Left ventricle myocardium inferior (tissue), 1 donor: Measurements from ENCODE around the gene NEB. TPM values are rescaled to one million over a fixed set of nuclear protein-coding genes. Genes with fewer than 3 reads are reported as not detected.
"Not testable (repeated sequence)": the region's sequence is repeated elsewhere in the genome, so short reads cannot be mapped to it uniquely, and the experiment has no call there.

ENCODE experiments used
- DNase-seq: peaks from one replicate; pipeline ENCODE4 v3.0.0-alpha.2; 2020
- H3K27ac ChIP-seq: fragments of 200-600 bp; replicated peaks from 2 replicates; pipeline ENCODE4 v1.8.0; 2021
- H3K27me3 ChIP-seq: fragments of 200-600 bp; 2 replicates; pipeline ENCODE4 v1.8.0; 2021; ENCODE audit warnings: low read depth
- H3K36me3 ChIP-seq: fragments of 200-600 bp; 2 replicates; pipeline ENCODE4 v1.8.0; 2021
- H3K4me1 ChIP-seq: fragments of 200-600 bp; 2 replicates; pipeline ENCODE4 v1.8.0; 2021
- H3K4me3 ChIP-seq: fragments of 200-600 bp; 2 replicates; pipeline ENCODE4 v1.8.0; 2021; ENCODE audit warnings: mild to moderate bottlenecking, moderate library complexity
- H3K9me3 ChIP-seq: fragments of 200-600 bp; replicated peaks from 2 replicates; pipeline ENCODE4 v1.8.0; 2021
- intact Hi-C: fragments of 100-400 bp; cut with micrococcal nuclease; formaldehyde crosslinking; loops from one replicate; pipeline ENCODE4 v1.11.0; 2022
- total RNA-seq: library from RNA; stranded (reverse); fragmentation: NEBNext Ultra II Directional; extraction: Animal tissue kit (Norgen Biotek cat#: 25700); gene quantifications from one replicate; pipeline ENCODE4 v1.2.1, GENCODE V29; 2021
- TF ChIP-seq, protein P1 (sequence below): fragments of 200-600 bp; IDR thresholded peaks from 2 replicates; pipeline ENCODE4 v1.8.0; 2021; ENCODE audit warnings: antibody characterized with exemption, mild to moderate bottlenecking, borderline replicate concordance
- donor health status: DM: no; HTN: yes; CAD: no; lungs with severe emphysema.

Gene NEB
- total RNA-seq, 1 donor from 2014 or later: 30.5 TPM

DNA sequence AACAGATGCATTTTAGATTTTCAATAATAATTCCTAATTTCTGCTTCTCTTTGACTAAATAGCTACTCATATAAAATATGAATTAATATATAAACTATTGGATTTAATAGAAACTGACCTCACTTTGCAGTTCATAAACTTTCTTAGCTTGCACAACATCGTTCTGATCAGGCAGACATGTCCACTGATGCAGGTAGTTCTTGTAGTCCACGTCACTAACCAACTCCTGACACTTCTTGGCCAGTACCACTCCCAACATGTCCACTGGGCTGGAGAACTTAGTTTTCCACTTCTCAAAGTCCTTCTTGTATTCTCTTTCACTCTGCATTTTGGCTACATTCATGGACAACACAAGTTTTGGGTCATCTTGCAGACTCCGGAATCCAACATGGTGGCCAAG, 83.8 kb downstream of the NEB start:
- Histone ChIP-seq H3K27ac (no peak overlapping the region), H3K4me1 (no peaks in the 10 kb centered on the region), H3K36me3 (peaks cover 4% of the 10 kb centered on the region), H3K9me3 (peaks cover 20% of the 10 kb centered on the region), H3K27me3 (no peaks in the 10 kb centered on the region), H3K4me3 (no peak overlapping the region)
- intact Hi-C loops: no loop called here
- TF ChIP-seq, protein P1, sequence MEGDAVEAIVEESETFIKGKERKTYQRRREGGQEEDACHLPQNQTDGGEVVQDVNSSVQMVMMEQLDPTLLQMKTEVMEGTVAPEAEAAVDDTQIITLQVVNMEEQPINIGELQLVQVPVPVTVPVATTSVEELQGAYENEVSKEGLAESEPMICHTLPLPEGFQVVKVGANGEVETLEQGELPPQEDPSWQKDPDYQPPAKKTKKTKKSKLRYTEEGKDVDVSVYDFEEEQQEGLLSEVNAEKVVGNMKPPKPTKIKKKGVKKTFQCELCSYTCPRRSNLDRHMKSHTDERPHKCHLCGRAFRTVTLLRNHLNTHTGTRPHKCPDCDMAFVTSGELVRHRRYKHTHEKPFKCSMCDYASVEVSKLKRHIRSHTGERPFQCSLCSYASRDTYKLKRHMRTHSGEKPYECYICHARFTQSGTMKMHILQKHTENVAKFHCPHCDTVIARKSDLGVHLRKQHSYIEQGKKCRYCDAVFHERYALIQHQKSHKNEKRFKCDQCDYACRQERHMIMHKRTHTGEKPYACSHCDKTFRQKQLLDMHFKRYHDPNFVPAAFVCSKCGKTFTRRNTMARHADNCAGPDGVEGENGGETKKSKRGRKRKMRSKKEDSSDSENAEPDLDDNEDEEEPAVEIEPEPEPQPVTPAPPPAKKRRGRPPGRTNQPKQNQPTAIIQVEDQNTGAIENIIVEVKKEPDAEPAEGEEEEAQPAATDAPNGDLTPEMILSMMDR: no peak
- no peak for DNase-seq

DNA sequence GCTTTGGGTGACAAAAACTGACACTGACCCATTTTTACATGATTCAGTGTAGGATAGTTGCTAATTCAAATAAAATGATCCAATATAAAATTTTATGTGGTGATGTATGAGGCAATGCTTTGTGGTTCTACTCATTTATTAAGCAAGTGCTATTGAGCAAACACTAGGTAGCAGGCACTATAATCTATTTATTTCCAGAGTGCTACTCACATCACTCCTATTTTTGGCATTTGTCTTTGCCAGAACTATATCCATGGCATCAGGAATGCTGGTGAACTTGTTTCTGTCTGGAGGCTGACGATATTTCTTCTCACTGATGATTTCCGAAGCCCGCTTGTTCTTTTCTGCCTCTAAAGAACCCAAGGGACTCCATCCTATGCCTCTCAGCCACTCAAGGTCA, 84.3 kb downstream of the NEB start:
- intact Hi-C loops: loop anchor here (5.0 kb wide), 1 partner anchor 207 kb away; no protein-coding TSS in a partner anchor
- peaks cover 20% of the 10 kb centered on the region for H3K9me3 ChIP-seq
- TF ChIP-seq, protein P1: no peak
- H3K4me3 ChIP-seq: no peak overlapping the region
- H3K27ac ChIP-seq: no peak overlapping the region
- H3K27me3 ChIP-seq: no peaks in the 10 kb centered on the region
- DNase-seq: no peak
- no peaks in the 10 kb centered on the region for H3K4me1 ChIP-seq
- H3K36me3 ChIP-seq: peaks cover 4% of the 10 kb centered on the region

DNA sequence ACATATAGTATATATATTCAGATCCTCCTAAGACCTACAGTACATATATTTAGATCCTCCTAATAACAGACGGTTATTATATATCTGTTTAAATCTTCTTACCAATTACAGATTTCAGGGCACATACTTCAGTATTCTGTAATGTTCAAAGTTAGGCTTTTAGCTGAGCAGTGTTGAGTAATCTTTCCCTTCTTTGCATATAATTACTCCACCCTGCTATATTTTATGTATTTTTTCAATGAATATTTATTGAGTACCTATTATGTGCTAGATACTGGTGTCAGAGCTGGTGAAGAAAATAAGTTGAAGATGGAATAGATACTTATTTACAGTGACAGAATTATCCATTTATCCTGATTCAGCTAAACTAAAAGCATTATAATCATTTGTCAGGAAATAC, 84.9 kb downstream of the NEB start:
- H3K4me1 ChIP-seq: no peaks in the 10 kb centered on the region
- H3K36me3 ChIP-seq: peaks cover 4% of the 10 kb centered on the region
- TF ChIP-seq, protein P1: no peak
- peaks cover 20% of the 10 kb centered on the region for H3K9me3 ChIP-seq
- H3K4me3 ChIP-seq: no peak overlapping the region
- no peaks in the 10 kb centered on the region for H3K27me3 ChIP-seq
- intact Hi-C loops: loop anchor here (5.0 kb wide), 1 partner anchor 208 kb away; no protein-coding TSS in a partner anchor
- H3K27ac ChIP-seq: no peak overlapping the region
- DNase-seq: no peak

DNA sequence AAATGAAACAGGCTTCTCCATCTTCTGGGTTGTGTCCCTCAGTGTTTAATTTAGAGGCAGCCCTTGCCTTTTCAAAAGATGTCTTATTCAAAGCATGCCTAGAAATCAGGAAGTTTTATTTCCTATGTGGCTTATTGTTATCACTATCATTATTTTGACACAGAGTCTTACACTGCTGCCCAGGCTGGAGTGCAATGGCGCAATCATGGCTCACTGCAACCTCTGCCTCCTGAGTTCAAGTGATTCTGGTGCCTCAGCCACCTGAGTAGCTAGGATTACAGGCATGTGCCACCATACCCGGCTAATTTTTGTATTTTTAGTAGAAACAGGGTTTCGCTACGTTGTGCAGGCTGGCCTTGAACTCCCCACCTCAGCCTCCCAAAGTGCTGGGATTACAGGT, 87.8 kb downstream of the NEB start:
- not testable (repeated sequence) for H3K27me3 ChIP-seq, H3K27ac ChIP-seq, DNase-seq, H3K4me3 ChIP-seq, H3K4me1 ChIP-seq, H3K36me3 ChIP-seq
- intact Hi-C loops: loop anchor here (5.0 kb wide), 1 partner anchor 211 kb away; no protein-coding TSS in a partner anchor
- peaks cover 20% of the 10 kb centered on the region for H3K9me3 ChIP-seq

DNA sequence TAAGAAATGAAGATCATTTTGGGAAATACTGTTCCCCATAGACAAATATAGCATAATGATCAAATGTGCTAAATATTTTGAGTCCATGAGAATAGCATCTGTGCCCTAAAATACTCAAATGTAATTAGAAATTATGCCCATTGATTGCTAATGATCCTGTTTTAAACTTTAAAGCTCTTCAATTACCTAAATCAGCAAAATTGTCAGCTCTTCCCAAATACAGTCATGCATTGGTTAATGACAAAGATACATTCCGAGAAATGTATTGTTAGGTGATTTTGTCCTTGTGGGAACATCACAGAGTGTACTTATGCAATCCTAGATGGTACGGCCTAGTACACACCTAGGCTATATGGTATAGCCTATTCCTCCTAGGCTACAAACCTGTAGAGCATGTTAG, 89.7 kb downstream of the NEB start:
- intact Hi-C loops: no loop called here
- H3K4me1 ChIP-seq: no peaks in the 10 kb centered on the region
- no peak for DNase-seq
- H3K27ac ChIP-seq: no peak overlapping the region
- TF ChIP-seq, protein P1: no peak
- peaks cover 20% of the 10 kb centered on the region for H3K9me3 ChIP-seq
- H3K4me3 ChIP-seq: no peak overlapping the region
- no peaks in the 10 kb centered on the region for H3K27me3 ChIP-seq
- peaks cover 4% of the 10 kb centered on the region for H3K36me3 ChIP-seq

DNA sequence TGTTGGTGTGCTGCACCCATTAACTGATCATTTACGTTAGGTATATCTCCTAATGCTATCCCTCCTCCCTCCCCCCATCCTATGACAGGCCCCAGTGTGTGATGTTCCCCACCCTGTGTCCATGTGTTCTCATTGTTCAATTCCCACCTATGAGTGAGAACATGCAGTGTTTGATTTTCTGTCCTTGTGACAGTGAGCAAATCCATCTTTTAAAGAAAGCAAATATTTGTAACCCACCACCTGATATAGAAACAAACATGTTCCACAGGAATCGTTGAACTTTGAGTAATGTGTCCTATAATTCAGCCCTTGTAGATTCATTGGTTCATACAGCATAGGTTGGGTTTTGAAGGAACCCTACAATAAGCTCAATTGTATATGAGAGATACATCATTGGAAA, 92.4 kb downstream of the NEB start:
- H3K27me3 ChIP-seq, H3K27ac ChIP-seq, DNase-seq, H3K36me3 ChIP-seq, H3K4me3 ChIP-seq, H3K9me3 ChIP-seq, intact Hi-C loops: not testable (repeated sequence)
- H3K4me1 ChIP-seq: peaks cover 14% of the 10 kb centered on the region

DNA sequence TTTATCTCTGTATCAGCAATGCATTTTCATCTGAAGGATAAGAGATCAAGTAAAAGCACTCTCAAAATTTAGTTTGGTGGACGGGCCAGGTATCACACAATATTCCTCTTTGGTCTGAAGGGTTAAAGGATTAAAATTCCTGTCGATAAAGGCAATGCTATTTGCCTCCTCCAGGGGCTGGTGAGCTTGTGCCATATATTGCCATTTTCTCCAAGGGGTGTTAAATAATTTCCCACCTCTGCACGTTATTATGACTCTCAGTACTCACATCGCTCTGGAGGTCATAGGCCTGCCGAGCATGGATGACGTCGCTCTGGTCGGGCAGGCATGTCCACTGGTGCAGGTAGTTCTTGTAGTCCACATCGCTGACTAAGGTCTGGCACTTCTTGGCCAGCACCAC, 94.2 kb downstream of the NEB start:
- TF ChIP-seq, protein P1: no peak
- Histone ChIP-seq H3K27ac (no peak overlapping the region), H3K4me3 (no peak overlapping the region), H3K27me3 (no peaks in the 10 kb centered on the region), H3K4me1 (peaks cover 14% of the 10 kb centered on the region), H3K9me3 (peaks cover 5% of the 10 kb centered on the region), H3K36me3 (no peaks in the 10 kb centered on the region)
- intact Hi-C loops: no loop called here
- DNase-seq: no peak
